ENCODE measurements around the gene FOXP1. TPM values are rescaled to one million over a fixed set of nuclear protein-coding genes. Genes with fewer than 3 reads are reported as not detected.
A peak's percentile ranks its signal among the peaks of the same experiment; 100 is the strongest.

FOXP1 gene
- total RNA-seq, 2 donors from 2014 or later: 101 to 171 TPM

GRCh38 chr3:71101014-71101413 lies 482.5 kb downstream of the FOXP1 start:
- Mint-ChIP-seq H3K9me3 (no peaks in the 10 kb centered on the region), H3K4me1 (peaks cover 59% of the 10 kb centered on the region), H3K27me3 (no peaks in the 10 kb centered on the region), H3K36me3 (ENCODE audit: low read depth) (peaks cover 93% of the 10 kb centered on the region), H3K27ac (peak overlapping the region; percentile 89), H3K4me3 (peak overlapping the region; percentile 81)
- peak; percentile 54 for ATAC-seq (replicated peaks)

GRCh38 chr3:71099997-71100719 lies 483.4 kb downstream of the FOXP1 start:
- Mint-ChIP-seq H3K27me3 (no peaks in the 10 kb centered on the region), H3K9me3 (no peaks in the 10 kb centered on the region), H3K4me3 (peak overlapping the region; percentile 81), H3K36me3 (ENCODE audit: low read depth) (peaks cover 93% of the 10 kb centered on the region), H3K4me1 (peaks cover 56% of the 10 kb centered on the region), H3K27ac (peak overlapping the region; percentile 89)
- ATAC-seq (replicated peaks): peak; percentile 56

GRCh38 chr3:71097557-71097956 lies 486.0 kb downstream of the FOXP1 start:
- ATAC-seq (replicated peaks): no peak
- Mint-ChIP-seq H3K27me3 (no peaks in the 10 kb centered on the region), H3K4me1 (peaks cover 53% of the 10 kb centered on the region), H3K27ac (no peak overlapping the region), H3K4me3 (peak overlapping the region; percentile 81), H3K9me3 (no peaks in the 10 kb centered on the region), H3K36me3 (ENCODE audit: low read depth) (peaks cover 89% of the 10 kb centered on the region)

- Mint-ChIP-seq H3K27me3 (no peaks in the 10 kb centered on the region), H3K4me3 (peak overlapping the region; percentile 81), H3K27ac (peak overlapping the region; percentile 20), H3K4me1 (peaks cover 41% of the 10 kb centered on the region), H3K9me3 (no peaks in the 10 kb centered on the region), H3K36me3 (ENCODE audit: low read depth) (peaks cover 73% of the 10 kb centered on the region)
- no peak for ATAC-seq (replicated peaks)
These were observed 487.8 kb downstream of the FOXP1 start for GRCh38 chr3:71095511-71096291.

DNA sequence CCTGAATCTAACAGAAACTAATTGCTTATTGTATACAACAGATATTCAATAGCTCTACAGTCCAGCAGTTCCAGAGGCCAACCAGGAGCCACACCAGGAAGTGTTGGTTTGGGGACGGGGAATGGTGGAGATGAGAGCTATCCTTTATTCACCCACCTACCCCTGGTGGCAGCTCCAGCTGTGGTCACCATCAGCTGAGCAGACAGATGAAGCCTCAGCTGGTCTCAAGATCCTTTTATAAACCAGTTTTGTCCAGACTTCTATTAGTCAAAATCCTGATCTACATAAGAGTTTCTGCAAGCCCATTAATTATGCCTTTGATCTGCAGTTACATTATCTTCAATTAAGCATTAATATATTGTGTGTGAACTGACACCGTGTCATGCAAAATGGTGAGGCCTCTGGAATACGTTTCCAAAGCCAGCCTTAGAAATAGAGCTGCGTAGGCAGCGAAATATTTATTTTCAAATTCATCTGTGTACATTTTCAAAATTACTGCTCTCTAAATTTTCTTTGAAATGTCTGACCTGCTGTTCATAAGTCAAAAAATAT lies 488.8 kb downstream of the FOXP1 start:
- H3K27me3 Mint-ChIP-seq: no peaks in the 10 kb centered on the region
- peak overlapping the region; percentile 2 for H3K4me3 Mint-ChIP-seq
- no peak for ATAC-seq (replicated peaks)
- H3K36me3 Mint-ChIP-seq (ENCODE audit: low read depth): peaks cover 73% of the 10 kb centered on the region
- no peak overlapping the region for H3K27ac Mint-ChIP-seq
- H3K9me3 Mint-ChIP-seq: no peaks in the 10 kb centered on the region
- peaks cover 40% of the 10 kb centered on the region for H3K4me1 Mint-ChIP-seq

DNA sequence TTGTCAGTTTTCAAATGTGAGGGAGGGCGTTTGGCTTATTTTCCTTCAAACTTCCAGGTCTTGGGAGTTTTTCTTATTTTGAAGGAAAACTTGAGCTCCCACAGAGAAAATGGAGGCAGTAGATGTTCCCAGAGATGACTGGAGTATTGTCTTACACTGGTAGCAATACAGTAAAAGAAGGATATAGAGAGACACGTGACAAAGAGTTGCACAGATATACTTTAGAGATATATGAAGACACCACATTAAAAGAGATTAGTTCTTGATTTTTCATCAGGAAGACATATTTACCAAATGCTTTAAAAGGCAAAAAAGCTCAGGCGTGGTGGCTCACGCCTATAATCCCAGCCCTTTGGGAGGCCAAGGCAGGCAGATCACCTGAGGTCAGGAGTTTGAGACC lies 490.9 kb downstream of the FOXP1 start:
- peak overlapping the region; percentile 48 for H3K27ac Mint-ChIP-seq
- H3K27me3 Mint-ChIP-seq: no peaks in the 10 kb centered on the region
- H3K4me3 Mint-ChIP-seq: peak overlapping the region; percentile 48
- ATAC-seq (replicated peaks): no peak
- H3K9me3 Mint-ChIP-seq: no peaks in the 10 kb centered on the region
- peaks cover 71% of the 10 kb centered on the region for H3K36me3 Mint-ChIP-seq (ENCODE audit: low read depth)
- peaks cover 57% of the 10 kb centered on the region for H3K4me1 Mint-ChIP-seq

DNA sequence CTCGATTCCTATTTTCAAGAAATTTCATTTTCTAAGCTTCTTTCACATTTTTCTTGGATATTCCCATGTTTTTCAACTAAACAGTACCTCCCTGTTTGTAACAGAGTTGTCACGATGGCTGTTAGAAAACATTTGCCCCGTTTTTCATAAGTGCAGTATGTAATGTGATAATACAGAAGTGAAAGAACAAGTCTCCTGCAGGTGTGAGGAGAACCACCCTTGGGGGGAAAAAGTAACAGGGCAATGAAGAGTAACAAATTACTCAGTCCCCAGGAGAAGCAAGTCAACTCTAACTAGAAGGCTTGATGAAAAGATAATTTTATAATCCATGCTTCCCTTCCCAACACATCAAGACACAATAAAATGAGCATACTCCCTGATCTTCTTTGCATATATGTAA lies 493.3 kb downstream of the FOXP1 start:
- H3K36me3 Mint-ChIP-seq (ENCODE audit: low read depth): peaks cover 61% of the 10 kb centered on the region
- H3K4me1 Mint-ChIP-seq: peaks cover 52% of the 10 kb centered on the region
- peak overlapping the region; percentile 54 for H3K27ac Mint-ChIP-seq
- ATAC-seq (replicated peaks): no peak
- H3K4me3 Mint-ChIP-seq: peak overlapping the region; percentile 50
- no peaks in the 10 kb centered on the region for H3K27me3 Mint-ChIP-seq
- H3K9me3 Mint-ChIP-seq: no peaks in the 10 kb centered on the region

- ATAC-seq (replicated peaks): no peak
- Mint-ChIP-seq H3K9me3 (no peaks in the 10 kb centered on the region), H3K4me3 (peak overlapping the region; percentile 50)
These were observed 494.2 kb downstream of the FOXP1 start for GRCh38 chr3:71089271-71089847.

GRCh38 chr3:71088742-71089141 lies 494.8 kb downstream of the FOXP1 start:
- Mint-ChIP-seq H3K27ac (peak overlapping the region; percentile 72), H3K4me1 (peaks cover 54% of the 10 kb centered on the region), H3K27me3 (no peaks in the 10 kb centered on the region), H3K9me3 (no peaks in the 10 kb centered on the region), H3K4me3 (peak overlapping the region; percentile 50), H3K36me3 (ENCODE audit: low read depth) (peaks cover 55% of the 10 kb centered on the region)
- no peak for ATAC-seq (replicated peaks)

More at GRCh38 chr3:71089271-71089847, 494.2 kb downstream of the FOXP1 start:
- peaks cover 49% of the 10 kb centered on the region for H3K4me1 Mint-ChIP-seq
- peak overlapping the region; percentile 72 for H3K27ac Mint-ChIP-seq
- no peaks in the 10 kb centered on the region for H3K27me3 Mint-ChIP-seq
- peaks cover 53% of the 10 kb centered on the region for H3K36me3 Mint-ChIP-seq (ENCODE audit: low read depth)

- ATAC-seq (replicated peaks): no peak
These were observed 495.4 kb downstream of the FOXP1 start for GRCh38 chr3:71088019-71088708.

DNA sequence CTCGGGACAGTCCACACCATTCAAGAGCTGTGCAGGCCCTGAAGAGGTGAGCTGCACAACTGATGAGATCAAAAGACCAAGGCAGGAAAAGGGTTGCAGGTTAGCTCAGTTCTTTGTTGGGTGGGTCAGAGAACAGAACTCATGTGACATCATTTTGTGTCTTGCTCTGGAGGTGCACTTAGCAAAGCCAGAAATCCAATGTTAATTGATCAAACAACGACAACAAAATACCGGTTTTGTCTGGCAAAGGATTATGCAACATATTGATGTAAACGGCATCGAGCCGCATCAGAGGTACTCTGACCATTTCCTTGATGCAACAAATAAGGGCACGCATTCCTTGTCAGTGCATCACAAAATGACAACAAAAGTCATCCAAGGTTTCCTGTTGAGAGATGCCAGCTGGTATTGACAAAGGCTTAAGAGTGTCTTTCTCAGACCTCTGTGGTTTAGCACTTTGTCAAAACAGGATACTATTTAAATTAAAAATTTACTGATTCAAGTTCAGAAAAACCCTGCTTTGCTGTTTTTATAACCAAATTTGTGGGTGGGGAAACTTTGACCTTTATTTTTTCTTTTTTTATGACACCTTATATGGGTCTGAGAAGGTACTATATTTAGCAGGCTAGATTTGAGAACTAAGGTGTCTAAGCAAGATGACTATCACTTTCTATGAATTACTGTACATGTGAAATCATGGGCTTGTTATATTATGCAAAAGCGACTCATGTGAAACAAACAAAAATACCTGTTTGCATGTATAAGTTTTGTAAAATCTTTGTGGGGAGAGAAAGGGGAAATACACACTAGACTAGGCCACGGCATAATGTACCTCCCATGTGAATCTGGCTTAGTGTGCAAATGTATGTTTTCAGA lies 496.1 kb downstream of the FOXP1 start:
- H3K9me3 Mint-ChIP-seq: no peaks in the 10 kb centered on the region
- peak; percentile 77 for ATAC-seq (replicated peaks)
- peak overlapping the region; percentile 72 for H3K27ac Mint-ChIP-seq
- H3K4me1 Mint-ChIP-seq: peaks cover 55% of the 10 kb centered on the region
- peak overlapping the region; percentile 50 for H3K4me3 Mint-ChIP-seq
- H3K27me3 Mint-ChIP-seq: no peaks in the 10 kb centered on the region
- H3K36me3 Mint-ChIP-seq (ENCODE audit: low read depth): peaks cover 60% of the 10 kb centered on the region

More at GRCh38 chr3:71088019-71088708, 495.4 kb downstream of the FOXP1 start:
- no peaks in the 10 kb centered on the region for H3K27me3 Mint-ChIP-seq
- peak overlapping the region; percentile 50 for H3K4me3 Mint-ChIP-seq
- H3K9me3 Mint-ChIP-seq: no peaks in the 10 kb centered on the region
- peaks cover 56% of the 10 kb centered on the region for H3K4me1 Mint-ChIP-seq
- H3K27ac Mint-ChIP-seq: peak overlapping the region; percentile 72
- peaks cover 57% of the 10 kb centered on the region for H3K36me3 Mint-ChIP-seq (ENCODE audit: low read depth)

GRCh38 chr3:71086777-71087142 lies 496.8 kb downstream of the FOXP1 start:
- no peaks in the 10 kb centered on the region for H3K9me3 Mint-ChIP-seq
- peaks cover 54% of the 10 kb centered on the region for H3K4me1 Mint-ChIP-seq
- H3K4me3 Mint-ChIP-seq: peak overlapping the region; percentile 50
- H3K27ac Mint-ChIP-seq: peak overlapping the region; percentile 72
- H3K36me3 Mint-ChIP-seq (ENCODE audit: low read depth): peaks cover 60% of the 10 kb centered on the region
- no peaks in the 10 kb centered on the region for H3K27me3 Mint-ChIP-seq
- ATAC-seq (replicated peaks): no peak

DNA sequence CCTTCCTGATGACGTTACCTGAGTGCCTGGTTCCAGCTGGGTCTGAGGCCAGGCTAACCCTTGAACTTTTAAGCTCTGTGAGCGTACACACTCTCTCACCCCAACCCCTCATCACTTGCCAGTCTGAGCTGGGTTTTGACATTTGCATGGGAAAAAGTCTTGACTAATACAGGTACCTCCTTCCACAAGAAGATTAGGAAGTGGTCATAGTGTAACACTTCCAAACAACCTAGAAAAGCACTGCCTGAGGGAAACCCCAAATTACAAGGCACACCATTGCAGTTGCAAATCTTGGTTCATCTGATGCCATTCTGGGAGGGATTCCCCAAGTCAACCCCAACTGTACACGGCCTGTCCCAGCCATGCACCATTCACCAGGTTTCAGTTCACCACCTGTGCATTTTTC lies 499.8 kb downstream of the FOXP1 start:
- peak overlapping the region; percentile 73 for H3K27ac Mint-ChIP-seq
- H3K36me3 Mint-ChIP-seq (ENCODE audit: low read depth): peaks cover 66% of the 10 kb centered on the region
- peak overlapping the region; percentile 63 for H3K4me3 Mint-ChIP-seq
- peak; percentile 53 for ATAC-seq (replicated peaks)
- H3K9me3 Mint-ChIP-seq: no peaks in the 10 kb centered on the region
- H3K27me3 Mint-ChIP-seq: no peaks in the 10 kb centered on the region
- peaks cover 61% of the 10 kb centered on the region for H3K4me1 Mint-ChIP-seq

Data from activated T-helper 17 cell treated with anti-CD3 and anti-CD28 coated beads, Interleukin-2, amount 50 U/mL, for 72 hours (primary cell).